Body of pancreas (tissue), 4 donors: ENCODE data around the gene ALDH3A1.

ENCODE experiments used
- POLR2A ChIP-seq, 3 donors: fragments of 450-650 bp; IDR thresholded peaks; one replicate each; pipeline ENCODE4 v1.6.1; 2016; ENCODE audit warnings: antibody characterized with exemption in 3 of 3, mild to moderate bottlenecking in 2 of 3
- TF ChIP-seq, protein P1 (sequence below), 7 experiments: fragments of 450-650 bp in 4 of 7; fragments of 200-600 bp in 3 of 7; sonication (generic) in 3 of 7; IDR thresholded peaks; one replicate each; pipeline ENCODE4 v1.5.1; 2016 to 2019; ENCODE audit warnings: antibody characterized with exemption in 7 of 7

DNA sequence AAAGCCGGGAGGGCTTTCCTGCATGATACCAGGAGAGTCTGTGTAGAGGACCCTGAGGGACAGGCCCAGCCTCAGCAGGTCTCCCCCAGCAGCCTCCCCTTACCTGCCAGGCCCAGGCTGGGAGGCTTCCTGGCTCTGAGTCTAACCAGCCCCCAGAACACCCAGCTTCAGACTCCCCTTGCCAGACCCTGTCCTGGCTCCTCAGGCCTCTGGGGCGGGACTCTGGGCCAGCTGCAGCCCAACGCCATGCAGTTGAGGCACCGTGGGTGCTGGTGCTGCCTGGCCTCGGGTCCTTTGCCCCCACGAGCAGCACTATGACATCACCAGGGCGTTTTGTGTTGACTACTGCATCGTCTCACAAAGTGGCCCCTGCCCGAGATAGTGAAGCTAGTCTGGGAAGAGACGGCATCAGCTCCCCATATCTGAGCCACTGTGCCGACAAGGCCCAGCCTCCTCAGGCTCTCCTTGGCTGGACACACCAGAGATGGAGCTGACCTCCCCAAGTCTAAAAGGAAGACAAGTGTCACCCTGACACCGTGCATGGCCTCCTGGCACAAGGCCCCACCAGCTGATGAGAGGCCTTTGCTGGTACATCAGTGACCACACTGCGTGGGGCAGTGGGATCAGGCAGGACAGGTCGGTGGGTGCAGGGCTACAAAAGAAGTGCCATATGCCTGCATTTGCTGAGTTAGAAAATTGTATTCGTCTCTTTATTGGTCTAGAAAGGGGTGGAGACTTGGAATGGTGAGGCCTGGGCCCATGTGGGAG lies 10.6 kb downstream of the ALDH3A1 start:
- TF ChIP-seq, protein P1, sequence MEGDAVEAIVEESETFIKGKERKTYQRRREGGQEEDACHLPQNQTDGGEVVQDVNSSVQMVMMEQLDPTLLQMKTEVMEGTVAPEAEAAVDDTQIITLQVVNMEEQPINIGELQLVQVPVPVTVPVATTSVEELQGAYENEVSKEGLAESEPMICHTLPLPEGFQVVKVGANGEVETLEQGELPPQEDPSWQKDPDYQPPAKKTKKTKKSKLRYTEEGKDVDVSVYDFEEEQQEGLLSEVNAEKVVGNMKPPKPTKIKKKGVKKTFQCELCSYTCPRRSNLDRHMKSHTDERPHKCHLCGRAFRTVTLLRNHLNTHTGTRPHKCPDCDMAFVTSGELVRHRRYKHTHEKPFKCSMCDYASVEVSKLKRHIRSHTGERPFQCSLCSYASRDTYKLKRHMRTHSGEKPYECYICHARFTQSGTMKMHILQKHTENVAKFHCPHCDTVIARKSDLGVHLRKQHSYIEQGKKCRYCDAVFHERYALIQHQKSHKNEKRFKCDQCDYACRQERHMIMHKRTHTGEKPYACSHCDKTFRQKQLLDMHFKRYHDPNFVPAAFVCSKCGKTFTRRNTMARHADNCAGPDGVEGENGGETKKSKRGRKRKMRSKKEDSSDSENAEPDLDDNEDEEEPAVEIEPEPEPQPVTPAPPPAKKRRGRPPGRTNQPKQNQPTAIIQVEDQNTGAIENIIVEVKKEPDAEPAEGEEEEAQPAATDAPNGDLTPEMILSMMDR (IDR thresholded peaks at IDR 0.05): no peak
- no peak for TF ChIP-seq POLR2A (IDR thresholded peaks at IDR 0.05)
